ENCODE data around the gene IL20RA. TPM values are rescaled to one million over a fixed set of nuclear protein-coding genes. Genes with fewer than 3 reads are reported as not detected.
A peak's percentile ranks its signal among the peaks of the same experiment; 100 is the strongest.

IL20RA gene
- total and polyA plus RNA-seq, 2 of the 8 experiments (the other 6 are each of a cell fraction or from before 2014, with no cell fraction given): 1.3 to 1.7 TPM

DNA sequence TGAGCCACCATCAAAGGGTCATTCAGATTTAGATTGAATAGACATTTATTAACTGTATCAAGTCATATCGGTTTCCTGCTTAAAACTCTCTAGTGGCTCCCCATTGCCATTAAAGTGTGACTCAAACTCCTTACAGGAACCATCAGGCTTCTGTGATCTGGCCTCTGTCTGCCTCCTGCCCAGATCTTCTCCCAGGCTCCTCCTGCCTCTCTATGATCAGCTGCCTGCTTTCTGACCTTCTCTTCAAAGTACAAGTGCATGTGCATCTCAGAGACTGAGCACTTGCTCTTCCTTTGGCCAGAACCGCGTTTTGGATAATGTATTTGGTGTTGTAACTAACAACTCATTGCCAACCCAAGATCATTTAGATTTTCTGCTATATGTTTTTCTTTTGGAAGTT is 52.7 kb downstream of the IL20RA start:
- H2BK15ac ChIP-seq (ENCODE audit: low read length): no peak overlapping the region
- H3K4me2 ChIP-seq (ENCODE audit: insufficient read depth in 1 of 2, low read depth in 2 of 2, low read length in 2 of 2): no peak overlapping the region
- no peak overlapping the region for H4K5ac ChIP-seq (ENCODE audit: insufficient read length, low read depth, low read length)
- H4K20me1 ChIP-seq (replicated peaks in 1 of 2; ENCODE audit: control insufficient read depth in 1 of 2, insufficient read depth in 2 of 2, low read length in 2 of 2): no peaks in the 10 kb centered on the region
- ChIA-PET POLR2A (ENCODE audit: partially characterized antibody) (no interaction called here), CTCF (ENCODE audit: partially characterized antibody) (interaction anchor here (1.3 to 1.9 kb wide), 2 partner anchors 17 to 21 kb away, joined by 4 to 5 read pairs; no protein-coding TSS in a partner anchor)
- H2AK5ac ChIP-seq (ENCODE audit: low read depth, low read length): no peak overlapping the region
- no peak overlapping the region for H3K4me3 ChIP-seq (ENCODE audit: extremely low read depth in 1 of 4, insufficient read depth in 2 of 4, low read depth in 3 of 4, low read length in 4 of 4)
- H3K18ac ChIP-seq (ENCODE audit: extremely low read depth, low read length): 0 out of 2 replicates have a peak overlapping the region, but pooled peaks have one; percentile 39
- TF ChIP-seq CHD1 (IDR thresholded peaks at IDR 0.05; ENCODE audit: low read depth, low read length) (no peak), KDM1A (IDR thresholded peaks at IDR 0.05; ENCODE audit: borderline replicate concordance, low read length) (no peak), JUND (IDR thresholded peaks at IDR 0.05; ENCODE audit: low read length) (no peak)
- TF ChIP-seq, protein P1, sequence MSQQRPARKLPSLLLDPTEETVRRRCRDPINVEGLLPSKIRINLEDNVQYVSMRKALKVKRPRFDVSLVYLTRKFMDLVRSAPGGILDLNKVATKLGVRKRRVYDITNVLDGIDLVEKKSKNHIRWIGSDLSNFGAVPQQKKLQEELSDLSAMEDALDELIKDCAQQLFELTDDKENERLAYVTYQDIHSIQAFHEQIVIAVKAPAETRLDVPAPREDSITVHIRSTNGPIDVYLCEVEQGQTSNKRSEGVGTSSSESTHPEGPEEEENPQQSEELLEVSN (IDR thresholded peaks at IDR 0.05): 0 out of 2 replicates have a peak, but pooled peaks have one; percentile 14
- H3K14ac ChIP-seq (ENCODE audit: insufficient read length): no peak overlapping the region
- no peaks in the 10 kb centered on the region for H3K9me3 ChIP-seq (ENCODE audit: insufficient read depth in 2 of 2, low read depth in 1 of 2, low read length in 1 of 2)
- H3K79me2 ChIP-seq (ENCODE audit: control insufficient read depth in 1 of 2, insufficient read depth in 2 of 2, low read length in 2 of 2): no peaks in the 10 kb centered on the region
- peaks cover 5% of the 10 kb centered on the region; the same call in 1 of the 2 replicates for H3K23me2 ChIP-seq (ENCODE audit: low read depth, low read length)
- peak overlapping the region; percentile 82; the same call in 1 of the 2 replicates for H2BK20ac ChIP-seq (ENCODE audit: low read length)
- no peak overlapping the region for H4K91ac ChIP-seq (replicated peaks; ENCODE audit: insufficient read length, low read length)
- H3K23ac ChIP-seq (ENCODE audit: insufficient read length): no peak overlapping the region
- no peak overlapping the region for H2AFZ ChIP-seq (ENCODE audit: low read length)
- H3K27ac ChIP-seq (ENCODE audit: low read depth, low read length): no peak overlapping the region
- no peak overlapping the region for H2BK5ac ChIP-seq (ENCODE audit: low read depth, low read length)
- no peak overlapping the region for H2BK120ac ChIP-seq (replicated peaks; ENCODE audit: low read depth, low read length)
- H3K56ac ChIP-seq (replicated peaks; ENCODE audit: insufficient read length, low read depth, low read length): no peak overlapping the region
- no peak overlapping the region for H2BK12ac ChIP-seq (ENCODE audit: low read depth, low read length)
- peaks cover 0 to 6% (median 2%) of the 10 kb centered on the region in 4 experiments; a peak in 5 of 7 replicates for H3K4me1 ChIP-seq (replicated peaks in 1 of 4; ENCODE audit: control insufficient read depth in 3 of 4, insufficient read depth in 4 of 4, low read length in 3 of 4)
- FAIRE-seq (no peak), DNase-seq (ENCODE audit: low read depth in 1 of 2, low spot score in 2 of 2) (no peak)
- no peaks in the 10 kb centered on the region for H3K27me3 ChIP-seq (replicated peaks in 1 of 4; ENCODE audit: control insufficient read depth in 3 of 4, extremely low read depth in 1 of 4, insufficient read depth in 3 of 4, low read length in 3 of 4)
- no peak overlapping the region for H4K8ac ChIP-seq (ENCODE audit: extremely low read depth, insufficient read depth, low read length)
- H3K36me3 ChIP-seq (ENCODE audit: control insufficient read depth in 2 of 4, insufficient read depth in 4 of 4, low read length in 3 of 4): no peaks in the 10 kb centered on the region
- H3K79me1 ChIP-seq (ENCODE audit: low read depth, low read length): no peaks in the 10 kb centered on the region
- WGBS, 2 experiments (ENCODE audit: extremely low coverage in 1 of 2, insufficient coverage in 1 of 2, insufficient read length in 1 of 2, insufficient replicate concordance in 2 of 2, low coverage in 1 of 2, low lambda C conversion rate in 2 of 2, missing lambda C conversion rate in 1 of 2): 60% methylated on average over 3 of the region's 3 CpGs; no CpG with 5 or more reads in 1 of the 2 experiments
- no peak overlapping the region for H3K4ac ChIP-seq (replicated peaks; ENCODE audit: insufficient read length, low read depth, low read length)
- H3K9ac ChIP-seq (replicated peaks in 1 of 4; ENCODE audit: extremely low read depth in 1 of 4, low read depth in 3 of 4, low read length in 3 of 4): no peak overlapping the region
